ENCODE results near the gene RNF6.

Gene RNF6

GRCh38 chr13:26183416-26183815 is 38.7 kb downstream of the RNF6 start (continued):
- TF ChIP-seq RARB (CRISPR knock-in tag; IDR thresholded peaks at IDR 0.05), result no peak
- no peak for TF ChIP-seq TCF4 (CRISPR knock-in tag; IDR thresholded peaks at IDR 0.05; ENCODE audit: borderline replicate concordance)
- no peak for TF ChIP-seq ESRRG (CRISPR knock-in tag; IDR thresholded peaks at IDR 0.05)

GRCh38 chr13:26179344-26179743 is 42.8 kb downstream of the RNF6 start:
- TF ChIP-seq ZNF565 (CRISPR knock-in tag; conservative IDR thresholded peaks at IDR 0.05; ENCODE audit: low read depth) (no peak), ZFP3 (CRISPR knock-in tag; IDR thresholded peaks at IDR 0.05) (no peak), BACH2 (CRISPR knock-in tag; IDR thresholded peaks at IDR 0.05; ENCODE audit: borderline replicate concordance) (no peak), ZNF70 (CRISPR knock-in tag; IDR thresholded peaks at IDR 0.05) (no peak), ZC3H10 (CRISPR knock-in tag; IDR thresholded peaks at IDR 0.05) (no peak), SNAI2 (CRISPR knock-in tag; IDR thresholded peaks at IDR 0.05) (no peak)
- no peak for ATAC-seq

- TF ChIP-seq ZFP30 (CRISPR knock-in tag; IDR thresholded peaks at IDR 0.05) (no peak), TSHZ2 (CRISPR knock-in tag; IDR thresholded peaks at IDR 0.05) (no peak), CREB5 (CRISPR knock-in tag; IDR thresholded peaks at IDR 0.05; ENCODE audit: low read depth) (no peak), TCF4 (CRISPR knock-in tag; IDR thresholded peaks at IDR 0.05; ENCODE audit: borderline replicate concordance) (no peak), PPARA (CRISPR knock-in tag; IDR thresholded peaks at IDR 0.05; ENCODE audit: borderline replicate concordance) (no peak), CSDC2 (CRISPR knock-in tag; IDR thresholded peaks at IDR 0.05) (no peak), ZNF565 (CRISPR knock-in tag; conservative IDR thresholded peaks at IDR 0.05; ENCODE audit: low read depth) (no peak), ZFP3 (CRISPR knock-in tag; IDR thresholded peaks at IDR 0.05) (no peak), OSR1 (CRISPR knock-in tag; IDR thresholded peaks at IDR 0.05) (no peak), SNAI2 (CRISPR knock-in tag; IDR thresholded peaks at IDR 0.05) (no peak), ISL1 (CRISPR knock-in tag; IDR thresholded peaks at IDR 0.05) (no peak), TOX (CRISPR knock-in tag; IDR thresholded peaks at IDR 0.05; ENCODE audit: borderline replicate concordance) (no peak), CSRNP3 (CRISPR knock-in tag; IDR thresholded peaks at IDR 0.05) (no peak), BACH2 (CRISPR knock-in tag; IDR thresholded peaks at IDR 0.05; ENCODE audit: borderline replicate concordance) (no peak), GLIS3 (CRISPR knock-in tag; IDR thresholded peaks at IDR 0.05) (no peak), ZNF8 (CRISPR knock-in tag; IDR thresholded peaks at IDR 0.05) (no peak), POU6F1 (CRISPR knock-in tag; IDR thresholded peaks at IDR 0.05; ENCODE audit: borderline replicate concordance, low read depth) (no peak), RARB (CRISPR knock-in tag; IDR thresholded peaks at IDR 0.05) (no peak), ARNTL (CRISPR knock-in tag; IDR thresholded peaks at IDR 0.05; ENCODE audit: borderline replicate concordance, low read depth) (no peak)
- no peak for ATAC-seq
Measured at GRCh38 chr13:26168835-26169234, 53.3 kb downstream of the RNF6 start.

- TF ChIP-seq TCF4 (CRISPR knock-in tag; IDR thresholded peaks at IDR 0.05; ENCODE audit: borderline replicate concordance) (no peak), CSDC2 (CRISPR knock-in tag; IDR thresholded peaks at IDR 0.05) (no peak), ARNTL (CRISPR knock-in tag; IDR thresholded peaks at IDR 0.05; ENCODE audit: borderline replicate concordance, low read depth) (no peak), PPARA (CRISPR knock-in tag; IDR thresholded peaks at IDR 0.05; ENCODE audit: borderline replicate concordance) (no peak), ZNF70 (CRISPR knock-in tag; IDR thresholded peaks at IDR 0.05) (no peak), BACH2 (CRISPR knock-in tag; IDR thresholded peaks at IDR 0.05; ENCODE audit: borderline replicate concordance) (no peak), SNAI2 (CRISPR knock-in tag; IDR thresholded peaks at IDR 0.05) (no peak), ZFP30 (CRISPR knock-in tag; IDR thresholded peaks at IDR 0.05) (no peak), ZFP3 (CRISPR knock-in tag; IDR thresholded peaks at IDR 0.05) (no peak), ISL1 (CRISPR knock-in tag; IDR thresholded peaks at IDR 0.05) (no peak), ZNF565 (CRISPR knock-in tag; conservative IDR thresholded peaks at IDR 0.05; ENCODE audit: low read depth) (no peak), CSRNP3 (CRISPR knock-in tag; IDR thresholded peaks at IDR 0.05) (no peak), CREB5 (CRISPR knock-in tag; IDR thresholded peaks at IDR 0.05; ENCODE audit: low read depth) (no peak)
- no peak for ATAC-seq
Measured at GRCh38 chr13:26168237-26168814, 53.8 kb downstream of the RNF6 start.

Data from SK-N-SH treated with all-trans-retinoic acid at 6 μM for 48 hours (cell line).